ENCODE results near the gene AGPS. TPM values are rescaled to one million over a fixed set of nuclear protein-coding genes. Genes with fewer than 3 reads are reported as not detected.
A peak's percentile ranks its signal among the peaks of the same experiment; 100 is the strongest.

Gene AGPS
- polyA plus RNA-seq, 3 donors = 7.1 to 26.9 (median 16.7) TPM

- Mint-ChIP-seq H3K4me1 (no peaks in the 10 kb centered on the region), H3K27ac (no peak overlapping the region), H3K27me3 (ENCODE audit: low read depth in 3 of 3) (no peaks in the 10 kb centered on the region), H3K36me3 (peaks cover 55 to 72% of the 10 kb centered on the region in 2 donors), H3K4me3 (no peak overlapping the region), H3K9me3 (no peaks in the 10 kb centered on the region)
- H3K9me3 ChIP-seq (replicated peaks in 1 of 2; ENCODE audit: control insufficient read depth in 1 of 2, insufficient read depth in 1 of 2, low read length in 2 of 2) = no peaks in the 10 kb centered on the region
- intact Hi-C loops (cut with micrococcal nuclease) = no loop called here
- H3K36me3 ChIP-seq (replicated peaks in 1 of 2; ENCODE audit: control insufficient read depth in 1 of 2, insufficient read depth in 2 of 2, low read length in 2 of 2) = peaks cover 55 to 91% of the 10 kb centered on the region in 2 donors
- H4K20me1 ChIP-seq (ENCODE audit: insufficient read depth, low read length) = no peaks in the 10 kb centered on the region
- TF ChIP-seq, protein P1, sequence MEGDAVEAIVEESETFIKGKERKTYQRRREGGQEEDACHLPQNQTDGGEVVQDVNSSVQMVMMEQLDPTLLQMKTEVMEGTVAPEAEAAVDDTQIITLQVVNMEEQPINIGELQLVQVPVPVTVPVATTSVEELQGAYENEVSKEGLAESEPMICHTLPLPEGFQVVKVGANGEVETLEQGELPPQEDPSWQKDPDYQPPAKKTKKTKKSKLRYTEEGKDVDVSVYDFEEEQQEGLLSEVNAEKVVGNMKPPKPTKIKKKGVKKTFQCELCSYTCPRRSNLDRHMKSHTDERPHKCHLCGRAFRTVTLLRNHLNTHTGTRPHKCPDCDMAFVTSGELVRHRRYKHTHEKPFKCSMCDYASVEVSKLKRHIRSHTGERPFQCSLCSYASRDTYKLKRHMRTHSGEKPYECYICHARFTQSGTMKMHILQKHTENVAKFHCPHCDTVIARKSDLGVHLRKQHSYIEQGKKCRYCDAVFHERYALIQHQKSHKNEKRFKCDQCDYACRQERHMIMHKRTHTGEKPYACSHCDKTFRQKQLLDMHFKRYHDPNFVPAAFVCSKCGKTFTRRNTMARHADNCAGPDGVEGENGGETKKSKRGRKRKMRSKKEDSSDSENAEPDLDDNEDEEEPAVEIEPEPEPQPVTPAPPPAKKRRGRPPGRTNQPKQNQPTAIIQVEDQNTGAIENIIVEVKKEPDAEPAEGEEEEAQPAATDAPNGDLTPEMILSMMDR (IDR thresholded peaks at IDR 0.05) = no peak
- H3K4me3 ChIP-seq (replicated peaks in 1 of 3; ENCODE audit: low read depth in 2 of 3, low read length in 3 of 3) = no peak overlapping the region
- no peak overlapping the region for H3K9ac ChIP-seq (ENCODE audit: insufficient read depth, low read length, poor library complexity, severe bottlenecking)
- DNase-seq = no peak
- no peaks in the 10 kb centered on the region for H3K4me1 ChIP-seq (ENCODE audit: control insufficient read depth in 1 of 2, insufficient read depth in 2 of 2, low read length in 2 of 2)
- H2AFZ ChIP-seq (ENCODE audit: insufficient read depth, low read depth, low read length, poor library complexity, severe bottlenecking) = no peak overlapping the region
- no peaks in the 10 kb centered on the region for H3K27me3 ChIP-seq (ENCODE audit: control insufficient read depth in 2 of 2, insufficient read depth in 2 of 2, low read length in 2 of 2)
- no peaks in the 10 kb centered on the region for H3K79me2 ChIP-seq (ENCODE audit: insufficient read depth, low read length)
- WGBS (ENCODE audit: insufficient coverage) = no CpG with 5 or more reads among the region's 4 CpGs
- no peak overlapping the region for H3K27ac ChIP-seq (ENCODE audit: low read depth in 1 of 2, low read length in 2 of 2)
- no peak overlapping the region for H3K4me2 ChIP-seq (replicated peaks; ENCODE audit: extremely low read depth, low read length, poor library complexity, severe bottlenecking)
Measured at GRCh38 chr2:177516824-177517544, 124.4 kb downstream of the AGPS start.

- intact Hi-C loops (cut with micrococcal nuclease) = no loop called here
- no peaks in the 10 kb centered on the region for H3K4me1 ChIP-seq (ENCODE audit: control insufficient read depth in 1 of 2, insufficient read depth in 2 of 2, low read length in 2 of 2)
- no peaks in the 10 kb centered on the region for H3K9me3 ChIP-seq (replicated peaks in 1 of 2; ENCODE audit: control insufficient read depth in 1 of 2, insufficient read depth in 1 of 2, low read length in 2 of 2)
- TF ChIP-seq, protein P1 (IDR thresholded peaks at IDR 0.05) = no peak
- H3K27ac Mint-ChIP-seq = peak overlapping the region in 1 of 7 donors; percentile 15
- H3K9me3 Mint-ChIP-seq = no peaks in the 10 kb centered on the region
- no peaks in the 10 kb centered on the region for H3K27me3 ChIP-seq (ENCODE audit: control insufficient read depth in 2 of 2, insufficient read depth in 2 of 2, low read length in 2 of 2)
- WGBS (ENCODE audit: insufficient coverage) = 100% methylated on average over 2 of the region's 2 CpGs
- H3K79me2 ChIP-seq (ENCODE audit: insufficient read depth, low read length) = no peaks in the 10 kb centered on the region
- no peaks in the 10 kb centered on the region for H3K27me3 Mint-ChIP-seq (ENCODE audit: low read depth in 3 of 3)
- H3K4me3 Mint-ChIP-seq = no peak overlapping the region
- no peak overlapping the region for H3K27ac ChIP-seq (ENCODE audit: low read depth in 1 of 2, low read length in 2 of 2)
- no peak overlapping the region for H2AFZ ChIP-seq (ENCODE audit: insufficient read depth, low read depth, low read length, poor library complexity, severe bottlenecking)
- H3K4me3 ChIP-seq (replicated peaks in 1 of 3; ENCODE audit: low read depth in 2 of 3, low read length in 3 of 3) = no peak overlapping the region
- H3K36me3 Mint-ChIP-seq = peaks cover 58 to 68% of the 10 kb centered on the region in 2 donors
- H3K9ac ChIP-seq (ENCODE audit: insufficient read depth, low read length, poor library complexity, severe bottlenecking) = no peak overlapping the region
- no peaks in the 10 kb centered on the region for H4K20me1 ChIP-seq (ENCODE audit: insufficient read depth, low read length)
- DNase-seq = no peak
- H3K36me3 ChIP-seq (replicated peaks in 1 of 2; ENCODE audit: control insufficient read depth in 1 of 2, insufficient read depth in 2 of 2, low read length in 2 of 2) = peaks cover 58 to 95% of the 10 kb centered on the region in 2 donors
- H3K4me2 ChIP-seq (replicated peaks; ENCODE audit: extremely low read depth, low read length, poor library complexity, severe bottlenecking) = no peak overlapping the region
- H3K4me1 Mint-ChIP-seq = no peaks in the 10 kb centered on the region
Measured at GRCh38 chr2:177518754-177519153, 126.2 kb downstream of the AGPS start.

Data from CD14-positive monocyte (primary cell).